ENCODE data around the gene MAPT. TPM values are rescaled to one million over a fixed set of nuclear protein-coding genes. Genes with fewer than 3 reads are reported as not detected.

MAPT gene
- total RNA-seq, 1 donor from 2014 or later = 0.06 TPM

DNA sequence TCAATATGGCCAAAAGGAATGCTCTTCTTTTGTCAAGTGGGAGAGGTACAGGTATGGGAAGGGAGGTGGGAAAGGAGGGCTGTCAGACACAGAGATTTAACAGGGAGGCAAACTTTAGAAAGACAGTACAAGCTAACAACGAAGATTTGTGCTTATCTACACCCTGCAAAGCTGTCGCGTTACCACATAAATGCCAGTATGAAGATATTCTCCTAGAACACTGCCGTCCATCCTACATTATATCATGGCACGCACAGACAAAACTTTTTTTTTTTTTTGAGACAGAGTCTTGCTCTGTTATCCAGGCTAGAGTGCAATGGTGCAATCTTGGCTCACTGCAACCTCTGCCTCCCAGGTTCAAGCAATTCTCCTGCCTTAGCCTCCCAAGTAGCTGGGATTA, 155.3 kb downstream of the MAPT start:
- TF ChIP-seq, protein P1, sequence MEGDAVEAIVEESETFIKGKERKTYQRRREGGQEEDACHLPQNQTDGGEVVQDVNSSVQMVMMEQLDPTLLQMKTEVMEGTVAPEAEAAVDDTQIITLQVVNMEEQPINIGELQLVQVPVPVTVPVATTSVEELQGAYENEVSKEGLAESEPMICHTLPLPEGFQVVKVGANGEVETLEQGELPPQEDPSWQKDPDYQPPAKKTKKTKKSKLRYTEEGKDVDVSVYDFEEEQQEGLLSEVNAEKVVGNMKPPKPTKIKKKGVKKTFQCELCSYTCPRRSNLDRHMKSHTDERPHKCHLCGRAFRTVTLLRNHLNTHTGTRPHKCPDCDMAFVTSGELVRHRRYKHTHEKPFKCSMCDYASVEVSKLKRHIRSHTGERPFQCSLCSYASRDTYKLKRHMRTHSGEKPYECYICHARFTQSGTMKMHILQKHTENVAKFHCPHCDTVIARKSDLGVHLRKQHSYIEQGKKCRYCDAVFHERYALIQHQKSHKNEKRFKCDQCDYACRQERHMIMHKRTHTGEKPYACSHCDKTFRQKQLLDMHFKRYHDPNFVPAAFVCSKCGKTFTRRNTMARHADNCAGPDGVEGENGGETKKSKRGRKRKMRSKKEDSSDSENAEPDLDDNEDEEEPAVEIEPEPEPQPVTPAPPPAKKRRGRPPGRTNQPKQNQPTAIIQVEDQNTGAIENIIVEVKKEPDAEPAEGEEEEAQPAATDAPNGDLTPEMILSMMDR (conservative IDR thresholded peaks at IDR 0.05; ENCODE audit: low read depth, low read length) = no peak
- no peak overlapping the region for H3K4me3 ChIP-seq (ENCODE audit: low read depth, low read length)
- DNase-seq (ENCODE audit: low read depth) = no peak

DNA sequence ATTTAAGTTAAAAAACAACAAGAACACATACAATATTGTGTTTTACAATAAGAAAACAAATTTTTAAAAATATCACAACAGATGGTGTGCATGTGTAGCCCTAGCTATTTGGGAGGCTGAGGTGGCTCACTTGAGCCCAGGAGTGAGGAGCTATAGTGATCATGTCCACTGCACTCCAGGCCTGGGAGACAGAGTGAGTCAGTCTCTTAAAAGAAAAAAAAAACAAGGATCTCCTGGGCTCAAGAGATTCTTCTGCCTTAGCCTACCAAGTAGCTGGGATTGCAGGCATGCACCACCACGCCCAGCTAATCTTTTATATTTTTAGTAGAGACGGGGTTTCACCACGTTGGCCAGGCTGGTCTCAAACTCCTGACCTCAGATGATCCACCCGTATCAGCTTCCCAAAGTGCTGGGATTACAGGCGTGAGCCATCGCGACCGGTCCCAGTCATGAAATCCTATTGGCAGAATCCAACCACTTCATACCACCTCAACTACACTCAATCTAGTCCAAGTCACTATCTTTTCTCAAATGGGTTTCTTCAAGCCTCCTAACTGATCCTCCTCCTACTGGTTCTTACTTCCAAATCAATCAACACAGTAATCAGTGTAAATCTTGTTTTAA, 159.7 kb downstream of the MAPT start:
- TF ChIP-seq, protein P1 (conservative IDR thresholded peaks at IDR 0.05; ENCODE audit: low read depth, low read length) = no peak
- no peak overlapping the region for H3K4me3 ChIP-seq (ENCODE audit: low read depth, low read length)
- DNase-seq (ENCODE audit: low read depth) = no peak

DNA sequence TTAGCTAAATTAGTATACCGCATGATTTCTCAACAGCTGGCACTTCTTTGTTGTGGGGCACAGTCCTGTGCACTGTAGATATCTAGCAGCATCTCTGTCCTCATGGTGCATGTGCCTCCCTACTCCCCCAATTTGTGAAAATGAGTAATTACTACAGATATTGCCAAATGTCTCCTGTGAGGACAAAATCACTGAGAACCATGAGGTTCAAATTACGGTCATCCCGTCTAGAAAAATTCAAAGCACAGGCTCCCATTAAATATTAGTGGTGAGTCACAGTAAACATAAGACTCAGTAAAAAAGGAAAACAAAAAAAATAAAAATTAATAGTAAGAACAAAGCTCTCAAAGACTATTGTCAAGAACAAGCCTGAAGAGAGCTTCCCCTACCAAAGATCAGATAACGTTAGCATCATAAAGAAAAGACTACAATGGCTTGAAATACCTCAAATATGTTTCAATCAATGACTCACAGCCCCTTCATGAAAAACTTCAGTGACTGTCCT, 162.5 kb downstream of the MAPT start:
- no peak for DNase-seq (ENCODE audit: low read depth)
- TF ChIP-seq, protein P1 (conservative IDR thresholded peaks at IDR 0.05; ENCODE audit: low read depth, low read length) = no peak
- H3K4me3 ChIP-seq (ENCODE audit: low read depth, low read length) = no peak overlapping the region

DNA sequence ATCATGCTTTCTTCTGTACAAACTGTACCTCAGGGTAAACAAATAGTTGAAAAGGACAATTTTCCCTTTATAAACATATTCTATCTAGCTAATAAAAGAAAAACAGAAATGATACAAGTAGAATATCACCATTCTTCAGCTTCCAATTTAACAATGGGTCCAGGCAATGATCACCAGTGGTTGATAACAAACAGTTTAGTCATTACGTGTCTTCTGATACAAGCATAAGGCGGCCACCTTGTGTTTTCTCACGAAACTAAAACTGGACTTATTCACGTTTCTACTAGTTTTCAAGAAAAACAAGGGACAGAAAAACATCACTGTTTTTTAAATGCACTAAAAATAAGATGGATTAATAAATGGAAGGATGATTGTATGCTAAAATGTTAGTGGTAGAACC, 163.0 kb downstream of the MAPT start:
- no peak overlapping the region for H3K4me3 ChIP-seq (ENCODE audit: low read depth, low read length)
- DNase-seq (ENCODE audit: low read depth) = no peak
- TF ChIP-seq, protein P1 (conservative IDR thresholded peaks at IDR 0.05; ENCODE audit: low read depth, low read length) = no peak

DNA sequence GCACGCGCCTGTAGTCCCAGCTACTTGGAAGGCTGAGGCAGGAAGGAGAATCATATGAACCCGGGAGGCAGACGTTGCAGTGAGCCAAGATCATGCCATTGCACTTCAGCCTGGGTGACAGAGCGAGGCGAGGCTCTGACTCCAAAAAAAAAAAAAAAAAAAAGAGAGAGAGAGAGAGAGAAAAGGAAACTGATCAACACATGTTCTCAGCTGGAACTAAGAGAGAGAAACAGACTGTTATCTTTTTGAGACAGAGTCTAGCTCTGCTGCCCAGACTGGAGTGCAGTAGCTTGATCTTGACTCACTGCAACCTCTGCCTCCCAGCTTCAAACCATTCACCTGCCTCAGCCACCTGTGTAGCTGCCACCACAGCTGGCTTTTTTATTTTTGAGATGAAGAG, 165.1 kb downstream of the MAPT start:
- DNase-seq (ENCODE audit: low read depth) = no peak
- TF ChIP-seq, protein P1 (conservative IDR thresholded peaks at IDR 0.05; ENCODE audit: low read depth, low read length) = no peak
- no peak overlapping the region for H3K4me3 ChIP-seq (ENCODE audit: low read depth, low read length)

DNA sequence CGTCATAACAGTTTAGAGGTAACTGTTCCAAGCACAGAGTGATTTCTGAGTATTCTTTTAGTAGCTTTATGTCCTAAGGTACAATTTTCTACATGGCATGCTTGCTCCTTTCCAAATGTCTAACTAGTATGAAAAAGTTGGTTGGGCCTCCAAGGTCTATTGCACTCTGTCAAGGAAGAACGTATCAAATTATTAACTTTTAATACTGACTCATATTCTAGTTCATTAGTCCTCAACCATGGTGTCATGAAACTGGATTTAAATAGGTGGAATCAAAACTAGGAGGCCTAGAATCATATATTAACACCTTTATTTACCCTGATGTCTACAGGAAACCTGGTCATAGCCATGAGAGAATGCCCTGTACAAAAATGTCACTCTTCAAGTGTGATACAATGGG, 166.1 kb downstream of the MAPT start:
- DNase-seq (ENCODE audit: low read depth) = no peak
- TF ChIP-seq, protein P1 (conservative IDR thresholded peaks at IDR 0.05; ENCODE audit: low read depth, low read length) = no peak
- no peak overlapping the region for H3K4me3 ChIP-seq (ENCODE audit: low read depth, low read length)

DNA sequence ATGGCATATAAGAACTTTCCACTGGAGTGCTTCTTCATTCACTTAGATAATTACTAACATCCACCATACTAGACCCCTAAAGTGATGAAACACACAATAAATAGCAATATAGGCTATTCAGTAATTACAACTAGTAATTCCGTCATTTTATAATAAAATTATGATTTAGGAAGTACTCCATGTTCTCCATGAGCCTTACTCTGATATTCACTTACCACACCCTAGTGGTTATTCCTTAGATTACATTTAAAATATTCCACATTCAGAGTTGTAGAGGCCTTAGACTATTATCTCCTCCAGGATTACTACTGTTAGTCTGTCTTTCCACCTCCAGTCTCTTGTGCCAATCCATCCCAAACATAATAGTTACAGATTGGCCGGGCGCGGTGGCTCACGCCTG, 167.1 kb downstream of the MAPT start:
- TF ChIP-seq, protein P1 (conservative IDR thresholded peaks at IDR 0.05; ENCODE audit: low read depth, low read length) = peak; percentile 34
- H3K4me3 ChIP-seq (ENCODE audit: low read depth, low read length) = no peak overlapping the region
- no peak for DNase-seq (ENCODE audit: low read depth)

Measured in epithelial cell of proximal tubule (primary cell).